ENCODE data around the gene E2F4. TPM values are rescaled to one million over a fixed set of nuclear protein-coding genes. Genes with fewer than 3 reads are reported as not detected.

Gene E2F4
- total and polyA plus RNA-seq, 2 of the 8 experiments (the other 6 are each of a cell fraction or from before 2014, with no cell fraction given) = 79.9 to 157 TPM

DNA sequence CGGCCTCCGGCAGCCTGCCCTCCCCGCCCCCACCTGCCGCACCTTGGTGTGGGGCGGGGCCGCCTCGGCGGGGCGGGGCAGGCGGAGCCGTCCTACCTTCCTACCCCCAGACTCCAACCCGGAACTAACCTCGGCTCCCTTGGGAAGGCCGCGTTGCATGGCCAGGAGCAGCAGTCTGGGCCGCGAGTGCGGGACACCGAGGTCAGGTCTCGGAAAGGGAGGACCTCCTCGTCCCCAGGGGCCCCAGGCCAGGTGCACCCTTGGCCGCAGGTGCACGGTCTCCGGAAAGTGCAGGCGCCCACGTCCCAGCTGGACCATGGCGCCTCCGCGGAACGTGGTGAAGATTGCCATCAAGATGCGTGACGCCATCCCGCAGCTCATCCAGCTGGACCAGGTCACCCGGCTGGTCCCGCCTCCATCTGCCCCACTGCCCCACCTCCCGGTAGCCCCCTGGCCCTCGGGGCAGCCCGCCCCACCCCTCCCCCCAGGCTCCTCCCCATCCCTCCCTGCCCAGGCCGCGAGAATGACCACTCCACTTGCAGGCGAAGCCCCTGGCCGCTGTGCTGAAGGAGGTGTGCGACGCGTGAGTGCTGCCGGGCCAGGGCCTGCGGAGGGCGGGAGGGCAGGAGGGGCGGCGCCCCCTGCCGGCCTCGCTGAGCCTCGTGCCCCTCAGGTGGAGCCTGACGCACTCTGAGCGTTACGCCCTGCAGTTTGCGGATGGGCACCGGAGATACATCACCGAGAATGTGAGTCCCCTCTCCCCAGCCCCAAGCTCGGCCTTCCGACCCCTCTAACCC, 7.3 kb downstream of the E2F4 start, which contains the start of gene ELMO3 (continued):
- TF ChIP-seq SIX5 (IDR thresholded peaks at IDR 0.05; ENCODE audit: low read depth, low read length) (no peak), JUN (IDR thresholded peaks at IDR 0.05; ENCODE audit: low read depth, low read length) (no peak), GTF2F1 (IDR thresholded peaks at IDR 0.05; ENCODE audit: borderline replicate concordance, low read depth, low read length) (no peak), RAD21 (IDR thresholded peaks at IDR 0.05 in 1 of 2, conservative IDR thresholded peaks at IDR 0.05 in 1 of 2; ENCODE audit: low read depth in 2 of 2, low read length in 2 of 2) (peak; percentile 24 to 57; a peak in 3 of 4 replicates), POU5F1 (IDR thresholded peaks at IDR 0.05; ENCODE audit: low read depth, low read length) (no peak), EZH2 (IDR thresholded peaks at IDR 0.05; ENCODE audit: low read depth, low read length, severe bottlenecking) (no peak), KDM5A (IDR thresholded peaks at IDR 0.05; ENCODE audit: low read length) (no peak), CHD2 (IDR thresholded peaks at IDR 0.05; ENCODE audit: low read length) (no peak), RBBP5 (IDR thresholded peaks at IDR 0.05; ENCODE audit: borderline replicate concordance, low read depth, low read length) (peak; percentile 79; the same call in 1 of the 2 replicates), TCF12 (IDR thresholded peaks at IDR 0.05; ENCODE audit: low read depth, low read length) (0 out of 2 replicates have a peak, but pooled peaks have one; percentile 14), SUZ12 (IDR thresholded peaks at IDR 0.05; ENCODE audit: low read length) (no peak), YY1 (IDR thresholded peaks at IDR 0.05; ENCODE audit: low read depth, low read length) (0 out of 2 replicates have a peak, but pooled peaks have one; percentile 27), SP2 (IDR thresholded peaks at IDR 0.05; ENCODE audit: low read length) (no peak), TAF1 (IDR thresholded peaks at IDR 0.05; ENCODE audit: low read depth, low read length) (peak; percentile 57), SIN3A (conservative IDR thresholded peaks at IDR 0.05 in 1 of 2, IDR thresholded peaks at IDR 0.05 in 1 of 2; ENCODE audit: low read depth in 1 of 2, low read length in 2 of 2) (peak in 1 of 2 experiments; percentile 86; a peak in 2 of 4 replicates), BACH1 (IDR thresholded peaks at IDR 0.05; ENCODE audit: low read length) (no peak)
- TF ChIP-seq, protein P1, sequence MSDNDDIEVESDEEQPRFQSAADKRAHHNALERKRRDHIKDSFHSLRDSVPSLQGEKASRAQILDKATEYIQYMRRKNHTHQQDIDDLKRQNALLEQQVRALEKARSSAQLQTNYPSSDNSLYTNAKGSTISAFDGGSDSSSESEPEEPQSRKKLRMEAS (IDR thresholded peaks at IDR 0.05) = peak; percentile 96
- TF ChIP-seq, protein P2, sequence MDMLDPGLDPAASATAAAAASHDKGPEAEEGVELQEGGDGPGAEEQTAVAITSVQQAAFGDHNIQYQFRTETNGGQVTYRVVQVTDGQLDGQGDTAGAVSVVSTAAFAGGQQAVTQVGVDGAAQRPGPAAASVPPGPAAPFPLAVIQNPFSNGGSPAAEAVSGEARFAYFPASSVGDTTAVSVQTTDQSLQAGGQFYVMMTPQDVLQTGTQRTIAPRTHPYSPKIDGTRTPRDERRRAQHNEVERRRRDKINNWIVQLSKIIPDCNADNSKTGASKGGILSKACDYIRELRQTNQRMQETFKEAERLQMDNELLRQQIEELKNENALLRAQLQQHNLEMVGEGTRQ (IDR thresholded peaks at IDR 0.05; ENCODE audit: low read length) = 0 out of 2 replicates have a peak, but pooled peaks have one; percentile 3
- TF ChIP-seq, protein P3, sequence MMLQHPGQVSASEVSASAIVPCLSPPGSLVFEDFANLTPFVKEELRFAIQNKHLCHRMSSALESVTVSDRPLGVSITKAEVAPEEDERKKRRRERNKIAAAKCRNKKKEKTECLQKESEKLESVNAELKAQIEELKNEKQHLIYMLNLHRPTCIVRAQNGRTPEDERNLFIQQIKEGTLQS (IDR thresholded peaks at IDR 0.05; ENCODE audit: insufficient read depth, low read depth, low read length) = no peak
